Endothelial cell of umbilical vein (primary cell): ENCODE data around the gene MRGPRD. TPM values are rescaled to one million over a fixed set of nuclear protein-coding genes. Genes with fewer than 3 reads are reported as not detected.

Experiments used
- BruUV-seq: library from RNA; stranded (reverse); fragments of 400-500 nt; replicated peaks from 2 replicates; lab custom pipeline; 2021; lab: Mats Ljungman, UMichigan
- CTCF ChIA-PET: fragments of 300-600, 350-600 bp; sonication (Branson Sonifier 250); formaldehyde crosslinking; loops from one replicate; lab custom pipeline; 2021; ENCODE audit warnings: antibody characterized with exemption, inconsistent platforms; lab: Charles Lee
- POLR2A ChIA-PET: fragments of 300-600, 350-600 bp; sonication (Branson Sonifier 250); formaldehyde crosslinking; loops from one replicate; lab custom pipeline; 2021; ENCODE audit warnings: antibody characterized with exemption, inconsistent platforms; lab: Charles Lee
- DNase-seq: peaks from one replicate; pipeline ENCODE4 v3.0.0-alpha.2; 2011; ENCODE audit warnings: low read depth, low spot score
- FAIRE-seq: peaks from 2 replicates; lab custom pipeline; 2011; peaks lifted over from hg19 to GRCh38; lab: Jason Lieb, UNC
- H2AFZ ChIP-seq: 2 replicates; pipeline ENCODE4 v1.6.0; 2012; ENCODE audit warnings: low read depth, low read length, control low read depth, inconsistent platforms
- H3K27ac ChIP-seq: 2 replicates; pipeline ENCODE4 v1.5.1; 2011; ENCODE audit warnings: low read depth, mild to moderate bottlenecking, control low read depth, low read length, moderate library complexity; ENCODE audit not compliant: insufficient read depth
- H3K27me3 ChIP-seq, 2 experiments: 2 replicates each; pipeline versions ENCODE4 v1.6.0 to v1.6.1; 2011; ENCODE audit warnings: low read length in 2 of 2, mixed read lengths in 1 of 2; ENCODE audit not compliant: control insufficient read depth in 2 of 2, insufficient read depth in 2 of 2
- H3K36me3 ChIP-seq, 2 experiments: 2 replicates in 1 of 2; 3 replicates in 1 of 2; pipeline ENCODE4 v1.5.1; 2011; ENCODE audit warnings: low read length in 2 of 2, mild to moderate bottlenecking in 1 of 2, moderate library complexity in 1 of 2; ENCODE audit not compliant: control insufficient read depth in 2 of 2, insufficient read depth in 2 of 2; ENCODE audit errors: extremely low read depth in 1 of 2
- H3K4me1 ChIP-seq: 3 replicates; pipeline ENCODE4 v1.5.1; 2011; ENCODE audit warnings: mild to moderate bottlenecking, low read length; ENCODE audit not compliant: control insufficient read depth, insufficient read depth; ENCODE audit errors: extremely low read depth
- H3K4me2 ChIP-seq: 2 replicates; pipeline ENCODE4 v1.6.1; 2011; ENCODE audit warnings: low read length, control low read depth, mixed read lengths; ENCODE audit not compliant: insufficient read depth
- H3K4me3 ChIP-seq, 3 experiments: fragments of 200-600 bp in 1 of 3; sonication (generic), shearing (Covaris generic) in 1 of 3; replicated peaks in 1 of 3; 2 replicates each; pipeline ENCODE4 v1.5.1; 2011 to 2016; ENCODE audit warnings: control low read depth in 3 of 3, low read length in 3 of 3, mild to moderate bottlenecking in 2 of 3, inconsistent platforms in 1 of 3, low read depth in 1 of 3, moderate library complexity in 1 of 3; ENCODE audit not compliant: insufficient read depth in 1 of 3
- H3K79me2 ChIP-seq: 2 replicates; pipeline ENCODE4 v1.6.0; 2012; ENCODE audit warnings: low read length, inconsistent platforms; ENCODE audit not compliant: control insufficient read depth, insufficient read depth
- H3K9ac ChIP-seq: replicated peaks from 2 replicates; pipeline ENCODE3; 2011; ENCODE audit warnings: low read length, control low read depth; ENCODE audit not compliant: insufficient read depth; ENCODE audit errors: extremely low read depth
- H3K9me1 ChIP-seq: replicated peaks from 3 replicates; pipeline ENCODE4 v1.6.0; 2011; ENCODE audit warnings: mild to moderate bottlenecking, low read length; ENCODE audit not compliant: control insufficient read depth, insufficient read depth; ENCODE audit errors: extremely low read depth
- H3K9me3 ChIP-seq: replicated peaks from 2 replicates; pipeline ENCODE4 v1.5.1; 2012; ENCODE audit warnings: low read length, inconsistent platforms; ENCODE audit not compliant: control insufficient read depth, insufficient read depth
- H4K20me1 ChIP-seq: replicated peaks from 2 replicates; pipeline ENCODE3; 2011; ENCODE audit warnings: mild to moderate bottlenecking, low read length; ENCODE audit not compliant: control insufficient read depth, insufficient read depth; ENCODE audit errors: extremely low read depth
- EZH2 ChIP-seq: IDR thresholded peaks from 2 replicates; pipeline ENCODE4 v1.6.1; 2012; ENCODE audit warnings: borderline replicate concordance, low read depth, mild to moderate bottlenecking, moderate library complexity, low read length, inconsistent platforms; ENCODE audit not compliant: severe bottlenecking
- FOS ChIP-seq: IDR thresholded peaks from 2 replicates; pipeline ENCODE4 v1.6.1; 2011; ENCODE audit warnings: mild to moderate bottlenecking, low read length, moderate library complexity, borderline replicate concordance; ENCODE audit not compliant: insufficient read depth
- GATA2 ChIP-seq: IDR thresholded peaks from 2 replicates; pipeline ENCODE4 v1.7.0; 2011; ENCODE audit warnings: low read depth, mild to moderate bottlenecking, moderate library complexity, mixed read lengths, low read length; ENCODE audit not compliant: insufficient read length, insufficient read depth
- JUN ChIP-seq: IDR thresholded peaks from 2 replicates; pipeline ENCODE4 v1.6.1; 2011; ENCODE audit warnings: borderline replicate concordance, low read depth; ENCODE audit not compliant: insufficient read length, insufficient read depth
- MYC ChIP-seq: IDR thresholded peaks from one replicate; pipeline ENCODE4 v1.6.1; 2011; ENCODE audit warnings: mild to moderate bottlenecking, low read depth, low read length
- POLR2A ChIP-seq: IDR thresholded peaks from 2 replicates; pipeline ENCODE4 v1.6.1; 2012; ENCODE audit warnings: low read depth, mild to moderate bottlenecking, control low read depth, low read length
- POLR2AphosphoS5 ChIP-seq: IDR thresholded peaks from 2 replicates; pipeline ENCODE4 v1.6.1; 2012; ENCODE audit warnings: low read depth, mild to moderate bottlenecking, control low read depth, low read length, moderate library complexity; ENCODE audit not compliant: insufficient read depth
- dilution Hi-C: fragments of 300-500 bp; cut with MboI; formaldehyde crosslinking; loops from one replicate; pipeline ENCODE4 v1.15.0; 2019; ENCODE audit warnings: low sequenced_read_pairs; ENCODE audit not compliant: extremely low pct_ligation_motif_present
- intact Hi-C: fragments of 100-400 bp; cut with micrococcal nuclease; formaldehyde crosslinking; loops from one replicate; pipeline ENCODE4 v1.10.0; 2022
- polyA plus RNA-seq, 4 experiments: library from polyadenylated mRNA; depleted of rRNA in 3 of 4; stranded (reverse) in 3 of 4; unstranded in 1 of 4; fragments of >200 nt; gene quantifications; 2 replicates each; pipeline versions ENCODE4 v1.2.1 to v1.2.3, GENCODE V29; 2011 to 2012; ENCODE audit warnings: missing spikeins in 1 of 4
- total RNA-seq: library from RNA; stranded (reverse); gene quantifications from 2 replicates; pipeline ENCODE4 v1.2.3, GENCODE V29; 2021
- TF ChIP-seq, protein P1 (sequence below), 2 donors: IDR thresholded peaks; 1 replicate in 1 of 2; 2 replicates in 1 of 2; pipeline ENCODE4 v1.5.1; 2011; ENCODE audit warnings: low read length in 2 of 2, mild to moderate bottlenecking in 2 of 2, moderate library complexity in 2 of 2, control low read depth in 1 of 2, inconsistent platforms in 1 of 2, low read depth in 1 of 2; ENCODE audit not compliant: insufficient read depth in 1 of 2; ENCODE audit errors: extremely low read depth in 1 of 2
- TF ChIP-seq, protein P2 (sequence below): IDR thresholded peaks from 2 replicates; pipeline ENCODE4 v1.6.1; 2011; ENCODE audit not compliant: insufficient read depth, insufficient read length

MRGPRD gene
- total and polyA plus RNA-seq, 2 donors (not counting 3 experiments of a cell fraction or from before 2014, with no cell fraction given): not detected

DNA sequence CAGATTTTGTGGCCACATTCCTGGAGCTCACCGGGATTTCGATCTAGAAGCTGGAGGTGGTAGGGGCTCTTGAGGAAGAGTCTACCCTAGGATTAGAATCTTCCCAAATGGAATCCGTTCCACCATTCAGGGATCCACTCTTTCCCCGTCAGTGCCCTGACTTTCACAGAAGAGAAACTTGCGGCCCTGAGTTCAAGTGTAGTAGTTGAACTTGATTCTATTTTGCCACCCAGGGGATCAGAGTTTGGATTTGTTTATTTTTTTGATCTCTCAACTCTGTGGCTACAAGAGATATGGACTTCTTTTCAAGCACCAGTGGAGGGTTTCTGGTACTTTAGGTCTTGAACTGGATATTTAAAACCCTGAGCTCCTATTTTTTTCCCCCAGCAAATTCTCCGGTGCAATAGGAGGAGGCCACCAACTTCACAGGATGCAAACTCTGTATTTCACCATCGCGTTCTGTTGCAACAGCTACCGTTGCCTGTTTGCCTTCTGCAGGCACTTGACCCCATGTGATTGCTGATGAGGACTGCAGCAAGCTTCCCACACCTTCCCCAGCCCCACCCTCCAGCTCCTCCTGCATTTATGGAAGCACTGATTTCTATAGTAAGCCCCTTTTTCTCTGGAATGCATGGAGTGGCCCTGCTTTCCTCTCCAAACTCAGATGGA, 47.1 kb upstream of the MRGPRD start:
- H3K9me3 ChIP-seq: no peaks in the 10 kb centered on the region
- FAIRE-seq (no peak), DNase-seq (no peak)
- peaks cover 0 to 5% of the 10 kb centered on the region in 2 experiments for H3K27me3 ChIP-seq
- H3K4me2 ChIP-seq: no peak overlapping the region
- BruUV-seq: no TSS peak
- H3K36me3 ChIP-seq: no peaks in the 10 kb centered on the region
- H2AFZ ChIP-seq: no peak overlapping the region
- no peaks in the 10 kb centered on the region for H3K4me1 ChIP-seq
- no peak overlapping the region for H3K27ac ChIP-seq
- ChIA-PET CTCF (interaction anchor here (0.9 to 2.3 kb wide), 2 partner anchors 17 to 29 kb away, joined by 3 to 9 read pairs; no protein-coding TSS in a partner anchor), POLR2A (no interaction called here)
- TF ChIP-seq, protein P1, sequence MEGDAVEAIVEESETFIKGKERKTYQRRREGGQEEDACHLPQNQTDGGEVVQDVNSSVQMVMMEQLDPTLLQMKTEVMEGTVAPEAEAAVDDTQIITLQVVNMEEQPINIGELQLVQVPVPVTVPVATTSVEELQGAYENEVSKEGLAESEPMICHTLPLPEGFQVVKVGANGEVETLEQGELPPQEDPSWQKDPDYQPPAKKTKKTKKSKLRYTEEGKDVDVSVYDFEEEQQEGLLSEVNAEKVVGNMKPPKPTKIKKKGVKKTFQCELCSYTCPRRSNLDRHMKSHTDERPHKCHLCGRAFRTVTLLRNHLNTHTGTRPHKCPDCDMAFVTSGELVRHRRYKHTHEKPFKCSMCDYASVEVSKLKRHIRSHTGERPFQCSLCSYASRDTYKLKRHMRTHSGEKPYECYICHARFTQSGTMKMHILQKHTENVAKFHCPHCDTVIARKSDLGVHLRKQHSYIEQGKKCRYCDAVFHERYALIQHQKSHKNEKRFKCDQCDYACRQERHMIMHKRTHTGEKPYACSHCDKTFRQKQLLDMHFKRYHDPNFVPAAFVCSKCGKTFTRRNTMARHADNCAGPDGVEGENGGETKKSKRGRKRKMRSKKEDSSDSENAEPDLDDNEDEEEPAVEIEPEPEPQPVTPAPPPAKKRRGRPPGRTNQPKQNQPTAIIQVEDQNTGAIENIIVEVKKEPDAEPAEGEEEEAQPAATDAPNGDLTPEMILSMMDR (IDR thresholded peaks at IDR 0.05; ENCODE audit: extremely low read depth in 1 of 2, insufficient read depth in 1 of 2, low read depth in 1 of 2, low read length in 2 of 2): no peak
- TF ChIP-seq MYC: no peak
- no peak for TF ChIP-seq EZH2
- TF ChIP-seq, protein P2, sequence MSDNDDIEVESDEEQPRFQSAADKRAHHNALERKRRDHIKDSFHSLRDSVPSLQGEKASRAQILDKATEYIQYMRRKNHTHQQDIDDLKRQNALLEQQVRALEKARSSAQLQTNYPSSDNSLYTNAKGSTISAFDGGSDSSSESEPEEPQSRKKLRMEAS: no peak
- no peak for TF ChIP-seq JUN
- TF ChIP-seq FOS: no peak
- TF ChIP-seq POLR2A: no peak
- no peak for TF ChIP-seq GATA2
- no peak for TF ChIP-seq POLR2AphosphoS5
- intact Hi-C loops: no loop called here
- no peaks in the 10 kb centered on the region for H4K20me1 ChIP-seq
- H3K9ac ChIP-seq: no peak overlapping the region
- dilution Hi-C loops: no loop called here
- H3K79me2 ChIP-seq: no peaks in the 10 kb centered on the region
- H3K4me3 ChIP-seq: no peak overlapping the region
- no peaks in the 10 kb centered on the region for H3K9me1 ChIP-seq
